ENCODE results near the gene CISD1.
A peak's percentile ranks its signal among the peaks of the same experiment; 100 is the strongest.

Gene CISD1

DNA sequence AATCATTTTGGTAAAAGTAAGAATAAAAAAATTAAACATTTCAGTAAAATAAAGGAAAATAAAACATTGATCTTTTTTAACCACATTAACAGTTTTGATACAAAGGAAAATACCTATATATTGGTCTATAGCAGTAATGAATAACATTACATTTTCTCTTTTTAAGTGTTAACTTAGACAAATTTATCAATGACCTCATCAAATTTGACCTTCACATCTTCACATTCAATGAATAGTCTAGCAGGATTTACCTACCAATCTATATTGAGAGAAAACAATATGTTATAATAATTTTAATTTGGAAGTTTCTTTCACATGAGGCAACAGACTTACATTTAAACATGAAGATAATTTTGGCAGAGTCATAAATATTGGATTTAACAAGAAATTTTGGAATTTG, 47.9 kb downstream of the CISD1 start:
- no peak for DNase-seq

DNA sequence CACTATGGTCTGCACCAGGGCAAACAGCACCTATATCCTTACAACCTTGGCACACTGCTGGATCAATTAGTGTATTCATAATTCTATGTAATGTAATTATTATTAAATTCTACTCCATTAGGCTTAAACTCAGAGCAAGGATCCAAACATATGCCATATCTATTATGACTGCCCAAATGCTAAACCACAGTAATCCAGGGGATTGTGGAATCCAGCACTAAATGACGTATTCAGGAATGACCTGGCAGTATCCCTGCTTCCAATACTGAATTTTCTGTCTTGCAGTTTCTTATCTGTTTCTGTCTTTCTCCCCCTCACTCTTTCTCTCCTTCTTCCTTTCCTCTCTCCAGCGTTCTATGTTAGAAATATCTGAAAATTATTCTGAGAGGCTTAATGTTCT, 49.4 kb downstream of the CISD1 start:
- no peak for DNase-seq

DNA sequence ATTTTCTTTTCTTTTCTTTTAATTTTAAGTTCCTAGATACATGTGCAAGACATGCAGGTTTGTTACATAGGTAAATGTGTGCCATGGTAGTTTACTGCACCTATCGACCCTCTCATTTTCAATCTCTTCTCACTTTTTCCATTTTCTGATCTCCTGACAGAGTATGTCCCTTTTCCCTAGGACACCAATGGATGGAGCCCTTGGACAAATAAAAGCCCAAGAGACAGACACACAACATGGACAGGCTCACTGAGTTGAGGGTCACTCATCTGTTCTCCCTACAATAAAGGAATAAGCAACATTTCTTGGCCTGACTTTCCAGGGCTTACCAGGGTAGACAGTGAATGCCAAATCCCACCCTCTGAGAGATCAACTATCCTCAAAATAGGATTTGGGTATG, 50.6 kb downstream of the CISD1 start:
- no peak for DNase-seq

- no peak for DNase-seq
These were observed 51.5 kb downstream of the CISD1 start for GRCh38 chr10:58320351-58321049.

DNA sequence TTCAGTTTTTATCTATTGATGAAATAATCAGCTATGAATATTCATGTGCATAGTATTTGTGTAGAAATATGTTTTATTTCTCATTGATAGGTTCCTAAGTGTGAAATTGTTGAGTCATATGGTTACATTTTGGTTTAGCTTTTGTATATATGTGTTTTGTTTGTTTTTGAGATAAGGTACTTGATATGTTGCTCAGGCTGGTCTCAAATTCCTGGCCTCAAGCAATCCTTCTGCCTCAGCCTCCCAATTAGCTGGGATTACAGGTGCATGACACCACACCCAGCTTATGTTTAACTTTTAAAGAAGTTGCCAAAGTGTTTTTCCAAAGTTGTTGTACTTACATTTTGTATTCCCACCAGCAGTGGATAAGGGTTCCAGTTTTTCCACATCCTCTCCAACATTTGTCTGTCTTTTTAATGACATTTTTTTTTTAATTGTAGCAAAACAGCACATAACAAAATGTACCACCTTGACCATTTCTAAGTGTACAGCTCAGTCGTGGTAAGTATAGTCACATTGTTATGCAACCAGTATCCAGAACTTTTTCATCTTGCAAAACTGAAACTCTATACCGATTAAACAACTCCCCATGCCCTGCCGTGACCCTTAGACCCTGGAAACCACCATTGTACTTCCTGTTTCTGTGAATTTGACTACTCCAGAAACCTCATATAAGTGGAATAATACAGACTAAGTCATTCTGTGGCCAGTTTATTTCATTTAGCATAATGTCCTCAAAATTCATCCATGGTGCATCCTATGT, 53.3 kb downstream of the CISD1 start:
- DNase-seq: peak; percentile 94 to 95

GRCh38 chr10:58322835-58323209, 53.9 kb downstream of the CISD1 start:
- DNase-seq: no peak

DNA sequence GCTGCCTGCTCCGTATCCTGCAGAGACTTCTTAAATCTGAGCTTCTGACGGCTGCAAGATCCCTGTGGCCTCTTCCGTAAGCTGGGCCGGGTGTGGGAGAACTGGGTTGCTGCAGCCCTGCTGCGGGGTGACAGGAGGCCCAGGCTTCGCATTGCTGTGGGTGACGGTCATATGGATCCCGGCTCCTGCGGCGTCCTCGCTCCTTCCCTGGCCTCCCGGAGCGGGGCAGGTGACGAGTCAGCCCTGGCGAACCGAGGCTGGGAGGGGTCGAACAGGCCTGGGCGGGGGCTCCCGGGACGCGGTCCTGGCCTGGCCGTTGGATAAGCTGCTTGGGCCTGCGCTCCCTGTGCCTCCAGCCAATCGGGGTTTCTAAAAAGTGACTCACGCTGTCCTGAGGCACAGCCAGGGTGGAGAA, 58.0 kb downstream of the CISD1 start:
- no peak for DNase-seq

GRCh38 chr10:58328233-58328632, 59.3 kb downstream of the CISD1 start:
- no peak for DNase-seq

DNA sequence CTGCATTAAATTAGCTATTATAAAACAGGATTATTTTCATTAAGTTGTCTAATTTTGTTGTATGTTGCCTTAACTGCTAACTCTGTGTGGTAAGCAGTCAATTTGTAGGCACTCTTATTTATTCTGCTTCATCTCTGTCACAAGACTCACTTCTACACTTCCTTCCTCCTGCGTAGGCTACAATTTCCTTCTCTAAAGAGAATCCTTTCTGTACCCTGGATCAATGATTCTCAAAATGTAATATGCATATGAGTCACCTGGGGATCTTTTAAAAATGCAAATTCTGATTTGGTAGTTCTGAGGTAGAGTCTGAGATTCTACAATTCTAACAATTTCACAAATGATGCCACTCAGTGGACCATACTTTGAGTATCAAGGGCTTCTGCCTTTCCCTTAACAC, 61.5 kb downstream of the CISD1 start:
- DNase-seq: peak; percentile 26 to 45

DNA sequence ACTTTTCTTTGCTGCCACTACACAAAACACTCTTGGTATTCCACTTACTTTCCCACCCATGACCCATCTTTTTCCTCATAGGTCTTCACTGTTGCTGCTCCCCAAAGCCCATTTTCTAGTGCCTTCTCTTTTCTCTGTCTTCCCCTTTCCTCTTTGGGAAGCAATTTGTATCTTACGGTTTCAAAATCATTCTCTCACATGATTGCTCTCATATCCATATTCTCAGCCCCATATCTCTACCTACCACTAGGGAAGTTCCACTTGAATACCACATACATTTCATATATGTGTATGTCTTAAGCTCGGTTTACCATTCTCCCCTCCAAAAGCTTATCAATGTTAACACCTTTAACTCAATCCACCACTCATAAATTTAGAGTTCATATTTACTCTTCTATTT, 62.7 kb downstream of the CISD1 start:
- peak in 1 of 2 experiments; percentile 5 for DNase-seq

DNA sequence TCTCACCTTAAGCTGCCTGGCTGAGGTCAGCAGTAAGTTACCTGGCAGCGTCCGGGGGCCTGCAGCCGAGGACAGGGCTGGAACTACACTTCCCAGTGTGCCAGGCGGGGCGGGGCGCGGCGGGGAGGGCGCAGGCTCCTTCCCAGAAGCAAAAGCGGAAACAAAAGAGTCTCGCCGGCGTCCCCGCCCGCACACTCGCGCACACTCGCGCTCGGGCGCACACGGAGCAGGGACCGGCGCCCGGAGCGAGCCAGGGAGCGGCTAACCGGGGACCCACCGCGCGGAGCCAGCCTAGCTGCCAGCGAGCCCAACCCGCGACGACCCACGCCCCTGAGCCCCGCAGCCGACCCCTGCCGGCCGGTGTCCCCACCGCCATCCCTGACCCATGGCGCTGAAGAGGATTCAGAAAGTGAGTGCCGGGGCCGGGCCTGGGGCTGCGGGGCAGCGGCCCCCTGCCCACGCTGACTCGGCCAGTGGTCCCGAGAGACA, 65.9 kb downstream of the CISD1 start, which contains the start of gene UBE2D1:
Gene UBE2D1, plus strand, starts transcription at position 190 of the 489 bp plus-strand sequence. Its CDS starts 196 bp downstream, at position 386.
- peak; percentile 77 for DNase-seq

- no peak for DNase-seq
These were observed 66.5 kb downstream of the CISD1 start for GRCh38 chr10:58335306-58336005.

DNA sequence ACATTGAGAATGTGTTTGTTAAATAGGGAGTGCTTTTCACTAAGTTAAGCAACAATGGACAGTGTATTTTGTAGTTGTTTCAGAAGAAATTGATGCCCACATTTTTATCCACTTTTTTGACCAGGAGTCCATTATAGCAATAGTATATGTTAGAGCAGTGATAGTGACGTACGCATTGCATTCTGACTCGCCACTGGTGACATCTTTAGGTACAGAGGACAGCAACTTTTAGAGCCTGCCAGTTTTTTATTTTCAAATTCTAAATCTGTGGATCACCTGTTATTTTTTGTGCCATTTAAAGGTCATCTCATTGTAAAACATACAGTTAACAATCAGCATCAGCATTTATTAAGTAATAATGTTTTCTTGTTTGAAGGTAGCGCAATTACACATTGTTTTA, 67.3 kb downstream of the CISD1 start:
- no peak for DNase-seq
